Measurements from ENCODE around the gene GTPBP2.
"Not testable (repeated sequence)": the region's sequence is repeated elsewhere in the genome, so short reads cannot be mapped to it uniquely, and the experiment has no call there.

GTPBP2 gene

DNA sequence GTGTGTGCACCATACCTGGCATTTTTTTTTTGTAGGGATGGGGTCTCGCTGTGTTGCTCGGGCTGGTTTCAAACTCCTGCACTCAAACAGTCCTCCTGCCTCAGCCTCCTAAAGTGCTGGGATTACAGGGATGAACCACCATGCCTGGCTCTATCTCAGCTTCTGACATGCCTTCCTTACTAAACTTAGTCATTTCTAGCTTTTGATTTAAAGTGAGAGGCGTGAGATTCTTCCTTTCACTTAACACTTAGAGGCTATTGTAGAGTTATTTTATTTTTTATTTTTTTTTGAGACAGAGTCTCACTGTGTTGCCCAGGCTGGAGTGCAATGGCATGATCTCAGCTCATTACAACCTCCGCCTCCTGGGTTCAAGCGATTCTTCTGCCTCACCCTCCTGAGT, 33.9 kb upstream of the GTPBP2 start:
- not testable (repeated sequence) for DNase-seq (ENCODE audit: low read depth)

DNA sequence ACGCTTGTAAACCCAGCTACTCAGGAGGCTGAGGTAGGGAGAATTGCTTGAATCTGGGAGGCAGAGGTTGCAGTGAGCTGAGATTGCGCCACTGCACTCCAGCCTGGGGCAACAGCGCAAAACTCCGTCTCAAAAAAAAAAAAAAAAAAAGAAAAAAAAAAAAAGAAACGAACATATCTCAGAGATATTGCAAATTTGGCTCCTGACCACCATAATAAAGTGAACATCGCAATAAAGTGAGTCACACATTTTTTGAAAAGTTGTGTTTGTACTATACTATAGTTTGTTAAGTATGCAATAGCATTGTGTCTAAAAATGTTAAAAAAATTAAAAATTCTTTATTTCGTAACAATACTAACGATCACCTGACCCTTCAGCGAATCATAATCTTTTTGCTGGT, 29.1 kb upstream of the GTPBP2 start:
- DNase-seq (ENCODE audit: low read depth): no peak

DNA sequence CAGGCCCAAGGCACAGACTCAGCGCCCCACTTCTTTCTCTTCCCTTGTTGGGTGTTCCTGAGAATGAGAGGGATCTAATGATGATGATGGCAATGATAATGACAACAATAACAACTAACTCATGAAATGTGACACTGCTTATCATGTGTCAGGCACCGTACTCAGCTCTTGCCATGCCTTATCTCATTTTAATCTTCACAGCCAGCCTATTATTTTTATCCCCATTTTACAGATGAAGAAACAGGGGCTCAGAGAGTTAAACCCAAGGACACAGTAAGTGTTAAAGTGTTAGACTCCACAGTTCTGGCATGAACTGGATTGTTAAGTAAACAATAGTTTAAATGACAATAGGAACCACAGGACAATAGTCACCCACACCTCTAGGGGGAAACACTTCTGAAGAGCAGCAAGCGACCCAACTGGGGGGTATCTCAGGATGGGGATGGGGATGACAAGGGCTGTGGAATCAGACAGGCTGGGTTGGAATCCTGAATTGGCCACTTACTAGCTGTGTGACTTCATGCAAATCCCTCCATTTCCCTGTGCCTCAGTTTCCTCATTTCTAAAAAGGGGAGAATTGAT, 28.2 kb upstream of the GTPBP2 start:
- no peak for DNase-seq (ENCODE audit: low read depth)

DNA sequence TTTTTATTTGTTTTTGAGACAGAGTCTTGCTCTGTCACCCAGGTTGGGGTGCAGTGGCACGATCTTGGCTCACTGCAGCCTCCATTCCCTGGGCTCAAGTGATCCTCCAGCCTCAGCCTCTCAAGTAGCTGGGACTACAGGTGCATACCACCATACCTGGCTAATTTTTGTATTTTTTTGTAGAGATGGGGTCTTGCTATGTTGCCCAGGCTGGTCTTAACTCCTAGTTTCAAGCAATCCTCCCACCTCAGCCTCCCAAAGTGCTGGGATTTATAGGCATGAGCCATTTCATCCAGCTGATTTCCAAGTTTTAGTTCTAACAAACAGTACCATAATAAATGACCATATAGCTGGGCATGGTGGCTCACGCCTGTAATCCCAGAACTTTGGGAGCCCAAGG, 23.8 kb upstream of the GTPBP2 start:
- DNase-seq (ENCODE audit: low read depth): not testable (repeated sequence)

DNA sequence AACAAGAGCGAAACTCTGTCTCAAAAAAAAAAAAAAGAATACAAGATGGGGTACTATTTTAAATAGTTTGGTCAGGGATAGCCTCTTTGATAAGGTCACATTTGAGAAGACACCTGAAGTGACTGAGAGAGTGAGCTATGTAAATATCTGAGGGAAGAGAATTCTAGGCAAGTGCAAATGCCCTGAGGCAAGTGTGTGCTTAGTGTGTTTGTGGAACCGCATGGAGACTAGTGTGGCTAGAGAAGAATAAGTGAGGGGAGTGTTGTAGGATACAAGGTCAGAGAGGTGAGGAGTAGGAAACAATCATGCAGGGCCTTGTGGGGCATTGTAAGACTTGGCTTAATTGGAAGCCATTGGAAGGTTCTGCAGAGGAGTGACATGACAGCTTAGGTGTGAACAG, 19.2 kb upstream of the GTPBP2 start:
- DNase-seq (ENCODE audit: low read depth): no peak

DNA sequence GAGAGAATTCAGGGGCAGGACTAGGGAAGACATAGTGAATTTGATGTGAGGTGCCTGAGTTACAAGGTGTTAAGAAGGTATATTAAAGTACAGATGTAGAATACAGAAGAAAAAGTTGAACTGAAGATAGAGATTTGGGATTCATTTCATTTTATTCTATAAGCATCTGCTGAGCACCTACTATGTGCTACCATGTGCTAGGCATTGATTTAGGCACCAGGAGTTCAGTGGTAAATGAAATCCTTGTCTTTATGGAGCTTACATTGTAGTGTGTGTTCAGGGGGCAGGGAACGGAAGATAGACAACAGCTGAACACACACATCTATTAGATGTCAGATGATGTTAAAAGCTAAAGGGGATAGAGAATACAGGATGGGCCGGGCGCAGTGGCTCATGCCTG, 18.5 kb upstream of the GTPBP2 start:
- DNase-seq (ENCODE audit: low read depth): no peak

DNA sequence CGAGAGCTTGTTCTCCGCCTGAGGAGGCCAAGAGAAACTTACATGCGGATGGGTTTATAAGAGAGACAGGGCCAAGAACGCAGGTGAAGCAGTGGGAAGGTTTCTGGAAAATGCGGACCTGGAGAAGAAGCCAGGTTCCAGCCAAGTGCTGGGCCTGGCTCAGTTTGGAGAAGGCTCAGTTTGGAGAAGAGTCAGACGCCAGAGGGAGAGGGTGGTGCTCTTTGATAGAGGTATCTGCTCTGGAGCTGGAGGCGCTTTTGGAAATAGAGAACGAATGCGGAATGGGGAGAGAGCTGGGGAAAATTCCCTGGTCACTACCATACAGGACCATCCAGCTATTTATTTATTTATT, 16.5 kb upstream of the GTPBP2 start:
- DNase-seq (ENCODE audit: low read depth): no peak

DNA sequence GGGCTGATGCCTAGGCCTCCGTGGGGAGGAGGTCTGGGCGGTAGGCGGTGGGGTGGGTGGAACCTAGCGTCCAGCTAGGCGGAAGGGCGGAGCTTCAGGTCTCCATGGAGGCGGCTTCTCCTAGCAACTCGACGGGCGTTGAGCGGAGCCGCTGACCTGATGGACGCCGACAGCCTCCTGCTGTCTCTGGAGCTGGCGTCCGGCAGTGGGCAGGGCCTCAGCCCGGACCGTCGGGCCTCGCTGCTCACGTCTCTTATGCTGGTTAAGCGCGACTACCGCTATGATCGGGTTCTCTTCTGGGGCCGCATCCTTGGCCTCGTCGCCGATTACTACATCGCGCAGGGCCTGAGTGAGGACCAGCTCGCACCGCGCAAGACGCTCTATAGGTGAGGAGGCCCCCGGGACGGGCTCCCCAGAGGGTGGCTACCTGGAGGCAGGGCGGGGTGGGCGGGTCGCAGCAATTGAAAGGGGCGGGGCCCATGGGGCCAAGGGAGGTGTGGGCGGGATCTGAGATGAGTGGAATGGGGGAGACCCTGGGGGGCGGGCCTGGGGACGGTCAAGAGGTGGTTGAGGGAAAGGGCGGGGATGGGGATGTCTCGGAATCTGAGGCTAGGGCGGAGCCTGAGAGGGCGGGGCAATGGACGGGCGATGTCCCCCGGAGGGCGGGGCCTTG, 16.0 kb upstream of the GTPBP2 start, which contains the start of gene RSPH9:
TSS of gene RSPH9 (plus strand) at position 97 of the 673 bp plus-strand sequence. CDS start at position 160, 63 bp downstream.
- DNase-seq (ENCODE audit: low read depth): peak; percentile 49

DNA sequence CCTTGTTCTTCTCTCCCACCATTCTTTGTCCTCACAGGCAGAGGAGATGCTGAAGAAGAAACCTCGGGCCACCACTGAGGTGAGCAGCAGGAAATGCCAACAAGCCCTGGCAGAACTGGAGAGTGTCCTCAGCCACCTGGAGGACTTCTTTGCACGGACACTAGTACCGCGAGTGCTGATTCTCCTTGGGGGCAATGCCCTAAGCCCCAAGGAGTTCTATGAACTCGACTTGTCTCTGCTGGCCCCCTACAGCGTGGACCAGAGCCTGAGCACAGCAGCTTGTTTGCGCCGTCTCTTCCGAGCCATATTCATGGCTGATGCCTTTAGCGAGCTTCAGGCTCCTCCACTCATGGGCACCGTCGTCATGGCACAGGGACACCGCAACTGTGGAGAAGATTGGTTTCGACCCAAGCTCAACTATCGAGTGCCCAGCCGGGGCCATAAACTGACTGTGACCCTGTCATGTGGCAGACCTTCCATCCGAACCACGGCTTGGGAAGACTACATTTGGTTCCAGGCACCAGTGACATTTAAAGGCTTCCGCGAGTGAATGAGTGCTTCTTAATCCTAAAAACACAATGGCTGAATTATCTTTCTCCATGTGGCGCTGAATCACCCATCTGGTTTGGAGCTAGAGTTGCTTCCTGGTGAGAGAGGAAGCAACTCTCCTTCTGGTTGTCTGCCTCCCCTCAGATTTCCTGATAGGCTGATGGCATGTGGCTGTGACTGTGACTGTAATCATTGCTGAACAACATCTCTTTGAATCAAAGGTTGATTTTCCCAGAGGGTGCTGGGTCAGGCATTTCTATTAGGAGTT, 11.1 kb upstream of the GTPBP2 start:
- no peak for DNase-seq (ENCODE audit: low read depth)

DNA sequence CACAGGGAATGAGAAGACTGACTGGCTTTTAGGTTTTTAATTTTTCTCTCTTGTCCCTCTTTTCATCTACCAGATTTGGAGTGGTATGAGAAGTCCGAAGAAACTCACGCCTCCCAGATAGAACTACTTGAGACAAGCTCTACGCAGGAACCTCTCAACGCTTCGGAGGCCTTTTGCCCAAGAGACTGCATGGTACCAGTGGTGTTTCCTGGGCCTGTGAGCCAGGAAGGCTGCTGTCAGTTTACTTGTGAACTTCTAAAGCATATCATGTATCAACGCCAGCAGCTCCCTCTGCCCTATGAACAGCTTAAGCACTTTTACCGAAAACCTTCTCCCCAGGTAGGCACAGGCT, 7.2 kb upstream of the GTPBP2 start:
- DNase-seq (ENCODE audit: low read depth): no peak

DNA sequence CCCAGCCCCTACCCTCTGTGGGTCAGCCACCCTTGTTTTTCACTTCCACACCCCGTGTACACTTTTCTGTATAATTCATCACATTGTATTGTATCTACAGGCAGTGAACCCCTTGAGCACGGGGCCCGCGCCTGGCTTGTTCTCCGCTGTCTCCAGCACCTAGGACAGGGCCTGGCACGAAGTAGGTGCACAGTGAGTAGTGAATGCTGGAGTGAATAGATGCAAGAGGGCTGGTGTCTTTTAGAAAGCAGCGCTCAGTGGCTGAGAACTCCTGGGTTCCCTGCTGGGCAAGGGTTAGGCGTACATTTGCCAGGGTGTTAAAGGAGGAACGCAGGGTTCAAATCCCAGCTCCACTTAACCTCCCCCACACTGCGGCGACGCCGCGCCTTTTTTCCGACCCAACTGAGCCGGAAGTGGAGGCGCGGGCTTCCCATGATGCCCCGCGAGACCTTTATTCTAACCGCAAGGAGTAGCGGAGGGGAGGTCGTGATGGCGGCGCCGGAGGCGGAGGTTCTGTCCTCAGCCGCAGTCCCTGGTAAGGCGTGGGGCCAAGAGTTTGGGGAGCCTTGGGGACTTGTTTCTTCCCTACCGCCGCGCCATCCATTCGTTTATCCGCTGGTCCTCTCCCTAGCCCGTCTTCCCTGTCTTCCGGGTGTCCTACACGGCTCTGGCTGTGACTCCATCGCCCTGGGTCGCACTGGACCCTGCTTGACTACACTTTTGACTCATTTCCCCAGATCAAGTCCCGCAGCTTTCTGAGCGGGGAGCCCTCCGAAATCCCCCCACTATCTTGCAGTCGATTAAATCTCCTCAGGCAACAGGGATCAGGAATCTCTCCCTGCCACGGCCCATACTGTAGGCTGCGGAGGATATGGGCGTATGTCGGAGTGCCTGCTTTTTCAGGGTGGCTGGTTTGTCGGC, 6.6 kb upstream of the GTPBP2 start, which contains the start of gene MAD2L1BP:
TSS of gene MAD2L1BP (plus strand) at position 454 of the 921 bp plus-strand sequence. CDS start at position 490, 36 bp downstream.
- DNase-seq (ENCODE audit: low read depth): peak; percentile 82

DNA sequence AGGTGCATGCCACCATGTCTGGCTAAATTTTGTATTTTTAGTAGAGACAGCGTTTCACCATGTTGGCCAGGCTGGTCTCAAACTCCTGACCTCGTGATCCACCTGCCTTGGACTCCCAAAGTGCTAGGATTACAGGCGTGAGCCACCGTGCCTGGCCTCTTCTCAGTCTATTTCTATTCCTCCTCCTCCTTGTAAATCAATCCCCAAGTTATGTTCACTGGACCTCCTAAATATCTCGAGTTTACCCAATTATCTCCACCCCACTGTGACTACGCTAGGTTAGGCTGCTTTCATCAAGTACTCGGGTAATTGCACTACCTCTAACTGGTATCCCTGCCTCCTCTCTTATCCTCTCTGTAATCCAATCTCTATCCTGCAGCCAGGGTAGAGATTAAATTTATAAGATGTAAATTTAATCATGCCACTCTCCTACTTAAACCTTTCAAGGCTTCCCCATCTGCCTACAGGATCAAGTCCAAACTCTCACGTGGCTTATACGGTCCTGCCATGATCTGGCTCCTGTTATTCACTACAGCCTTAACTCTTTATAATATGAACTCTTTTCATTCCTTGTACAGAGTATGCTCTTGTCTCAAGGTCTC, 5.7 kb upstream of the GTPBP2 start:
- no peak for DNase-seq (ENCODE audit: low read depth)

DNA sequence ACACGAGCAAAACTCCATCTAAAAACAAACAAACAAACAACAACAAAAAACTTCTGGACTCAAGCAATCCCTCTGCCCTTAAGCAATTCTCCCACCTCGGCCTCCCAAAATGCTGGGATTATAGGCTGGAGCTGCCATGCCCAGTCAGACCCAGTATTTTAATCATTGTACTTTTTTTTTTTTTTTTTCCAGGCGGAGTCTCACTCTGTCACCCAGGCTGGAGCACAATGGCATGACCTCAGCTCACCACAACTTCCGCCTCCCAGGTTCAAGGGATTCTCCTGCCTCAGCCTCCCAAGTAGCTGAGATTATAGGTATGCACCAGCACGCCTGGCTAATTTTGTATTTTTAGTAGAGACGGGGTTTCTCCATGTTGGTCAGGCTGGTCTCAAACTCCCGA, 3.9 kb upstream of the GTPBP2 start:
- not testable (repeated sequence) for DNase-seq (ENCODE audit: low read depth)

DNA sequence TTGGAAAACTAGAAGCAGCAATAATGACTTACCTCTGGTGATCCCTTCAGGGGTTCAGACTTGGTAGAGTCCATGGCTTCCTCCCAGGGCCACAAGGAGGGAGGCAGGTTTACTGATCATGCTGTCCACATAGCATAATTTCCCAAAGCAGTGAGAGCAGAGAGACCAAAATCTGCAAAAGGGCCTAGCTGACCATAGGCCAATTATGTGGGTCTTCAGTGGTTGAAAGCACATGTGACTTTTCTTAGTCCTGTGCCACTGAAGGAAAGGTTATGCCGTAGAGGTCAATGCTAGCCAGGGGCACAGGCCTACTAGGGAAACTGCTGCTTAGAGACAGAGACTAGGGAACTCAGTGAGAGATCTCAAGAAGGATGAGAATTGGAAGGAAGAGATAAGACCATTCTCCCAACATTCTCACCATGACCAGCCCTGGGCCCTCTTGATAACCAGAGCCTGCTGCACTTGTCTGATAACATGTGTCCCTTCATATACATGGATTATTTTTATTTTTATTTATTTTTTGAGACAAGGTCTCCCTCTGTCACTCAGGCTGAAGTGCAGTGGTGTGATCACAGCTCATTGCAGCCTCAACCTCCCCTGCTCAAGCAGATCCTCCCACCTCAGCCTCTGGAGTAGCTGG, 2.0 kb upstream of the GTPBP2 start:
- DNase-seq (ENCODE audit: low read depth): no peak

DNA sequence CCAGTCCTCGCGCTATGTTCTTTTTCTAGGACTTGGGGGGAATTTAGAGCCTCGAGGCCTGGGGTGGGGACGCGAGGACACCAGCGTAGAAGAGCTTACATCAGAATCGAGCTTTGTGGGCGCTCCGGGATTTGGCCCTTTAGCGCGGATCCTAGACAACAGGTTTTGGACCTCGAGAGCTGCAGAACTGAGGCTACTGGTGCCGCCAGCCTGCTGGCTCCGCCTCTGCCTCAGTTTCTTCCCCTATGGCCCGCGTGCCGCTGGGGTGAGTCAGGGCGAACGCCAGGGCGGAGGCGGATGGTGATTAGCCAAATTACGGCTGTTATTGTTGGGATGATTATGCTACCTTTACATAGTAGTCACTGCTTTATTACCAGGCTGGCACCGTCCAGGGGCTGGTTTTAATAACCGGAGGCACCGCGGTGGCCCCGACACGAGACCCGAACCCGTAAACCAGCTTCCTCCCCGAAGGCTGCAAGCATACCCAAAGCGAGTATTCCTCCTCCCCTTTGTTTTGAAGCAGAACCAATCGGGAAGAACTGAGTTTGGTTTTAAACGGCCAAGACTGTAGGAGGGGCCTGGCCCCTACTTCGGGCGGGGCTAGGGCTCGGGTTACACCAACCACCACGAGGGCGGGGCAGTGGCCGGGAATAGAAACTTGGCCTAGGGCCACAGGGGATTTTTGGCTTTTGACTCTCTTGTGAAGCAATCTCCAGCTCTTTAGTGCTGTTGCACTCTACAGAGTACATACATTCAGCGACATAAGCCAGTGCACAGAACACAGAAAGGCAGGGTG, 639 bp upstream of the GTPBP2 start:
- peak; percentile 82 for DNase-seq (ENCODE audit: low read depth)

DNA sequence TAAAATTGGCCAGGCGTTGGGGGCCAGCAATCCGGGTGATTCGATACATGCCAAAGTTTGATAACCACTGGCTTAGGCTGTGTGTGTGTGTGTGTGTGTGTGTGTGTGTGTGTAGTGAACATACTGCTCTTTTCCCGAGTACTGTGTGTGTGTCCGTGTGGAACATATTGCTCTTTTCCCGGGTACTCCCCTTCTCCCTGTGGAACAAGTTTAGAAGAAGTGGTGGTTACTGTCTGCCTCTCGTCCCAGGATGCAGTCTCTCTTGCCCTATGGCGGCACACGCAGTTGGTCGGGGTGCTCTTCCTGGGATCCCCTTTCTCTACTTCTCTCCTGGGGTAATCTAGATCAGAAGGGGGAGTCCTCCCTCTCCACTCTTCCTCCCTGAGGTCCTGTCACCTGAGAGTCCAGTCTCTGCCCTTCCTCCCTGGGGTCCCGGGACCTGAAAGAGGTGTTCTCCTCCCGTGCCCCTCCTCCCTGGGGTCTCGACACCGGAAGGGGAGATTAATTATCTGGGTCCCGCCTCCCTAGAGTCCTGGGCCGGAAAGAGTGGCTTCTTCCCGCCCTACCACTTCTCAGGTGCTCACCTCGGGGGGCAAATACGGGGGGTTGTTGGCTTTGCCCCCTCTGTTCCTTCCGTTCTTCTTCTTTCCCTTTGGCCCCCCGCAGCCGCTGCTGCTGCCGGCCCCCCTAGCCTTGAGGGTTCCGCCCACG, 516 bp downstream of the GTPBP2 start:
- DNase-seq (ENCODE audit: low read depth): peak; percentile 24

DNA sequence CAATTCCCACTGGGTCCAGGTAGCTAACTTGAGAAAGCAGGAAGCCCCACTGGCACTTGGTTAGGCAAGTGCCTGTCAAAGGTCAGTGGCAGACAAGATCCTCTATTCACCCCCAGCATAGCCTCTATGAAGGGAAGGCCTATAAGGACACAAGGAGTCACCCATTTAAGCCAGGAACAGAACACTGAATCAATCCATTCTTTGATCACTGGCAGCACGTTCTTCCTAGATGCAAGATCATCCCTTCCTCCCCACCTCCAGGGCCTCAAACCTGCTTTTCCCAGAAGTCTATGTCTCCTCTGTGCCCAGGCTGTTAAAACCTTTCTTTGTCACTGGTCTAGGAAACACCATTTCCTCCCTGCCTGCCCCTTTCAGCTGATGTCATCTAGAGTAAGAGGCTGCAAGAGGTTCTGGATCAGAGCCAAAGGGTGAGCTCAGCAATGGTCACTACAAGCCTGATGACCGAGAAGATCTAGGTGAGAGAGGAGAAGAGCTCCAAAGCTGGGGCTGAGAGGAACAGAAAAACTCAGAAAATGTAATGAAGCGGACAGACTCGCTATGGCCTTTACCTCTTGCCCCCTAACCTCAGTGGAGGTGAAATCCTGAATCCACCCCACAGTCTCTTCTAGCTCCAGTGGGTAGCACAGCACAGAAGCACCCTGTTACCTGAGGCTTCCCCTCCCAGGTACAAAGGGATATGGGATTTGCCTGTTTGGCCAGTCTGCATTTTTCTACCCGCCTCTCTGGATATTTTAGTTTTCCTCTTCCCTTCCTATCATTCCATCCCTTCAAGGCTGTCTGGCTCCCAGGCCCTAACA, 1.8 kb downstream of the GTPBP2 start:
- DNase-seq (ENCODE audit: low read depth): no peak

DNA sequence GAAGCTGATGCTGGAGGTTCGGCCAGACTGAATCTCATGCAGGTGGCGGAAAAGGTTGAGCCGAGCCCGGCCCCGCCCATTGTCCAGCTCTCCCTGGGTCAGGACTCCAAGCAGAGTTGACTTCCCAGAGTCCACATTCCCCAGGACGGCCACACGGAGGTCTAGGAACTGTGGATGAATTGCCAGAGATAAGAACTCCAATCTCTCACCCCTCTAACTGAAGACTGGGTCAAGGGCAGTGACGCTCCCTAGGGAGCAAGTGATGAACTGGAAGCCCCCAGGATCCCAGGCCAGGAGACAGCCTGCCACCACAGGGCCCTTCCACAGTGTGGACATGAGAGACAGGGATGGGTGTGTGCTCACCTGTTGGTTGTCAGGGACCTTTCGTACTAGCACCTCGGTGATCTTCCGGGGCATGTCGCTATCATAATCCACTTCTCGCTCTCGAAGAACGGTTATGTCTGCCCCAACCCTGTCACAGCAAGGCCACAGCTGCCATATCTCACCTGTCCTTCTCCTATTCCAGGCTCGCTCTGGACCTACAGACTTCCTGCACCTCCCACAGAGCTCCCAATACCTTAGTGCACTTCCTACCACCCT, 3.6 kb downstream of the GTPBP2 start:
- no peak for DNase-seq (ENCODE audit: low read depth)

Measured in stimulated activated CD8-positive, alpha-beta memory T cell treated with anti-CD3 and anti-CD28 coated beads, Interleukin-4, amount 100 ng/mL, for 24 hours (primary cell).